COLO668 (cell line): ENCODE data around the gene ZC3H18.

Experiments
- DNase-seq: peaks from one replicate; lab custom pipeline; 2025; ENCODE audit not compliant: unreplicated experiment; lab: John Stamatoyannopoulos, UW

ZC3H18 gene

GRCh38 chr16:88532434-88533241, 37.6 kb upstream of the ZC3H18 start:
- no peak for DNase-seq

- no peak for DNase-seq
Measured at GRCh38 chr16:88533381-88533917, 36.8 kb upstream of the ZC3H18 start.

- DNase-seq = no peak
Measured at GRCh38 chr16:88533932-88534637, 36.1 kb upstream of the ZC3H18 start.

- DNase-seq = no peak
Measured at GRCh38 chr16:88534638-88535190, 35.5 kb upstream of the ZC3H18 start.

- no peak for DNase-seq
Measured at GRCh38 chr16:88535191-88535856, 34.9 kb upstream of the ZC3H18 start.

- DNase-seq = no peak
Measured at GRCh38 chr16:88535857-88536222, 34.4 kb upstream of the ZC3H18 start.

- no peak for DNase-seq
Measured at GRCh38 chr16:88536510-88536909, 33.7 kb upstream of the ZC3H18 start.

- DNase-seq = peak; percentile 13
Measured at GRCh38 chr16:88536971-88537751, 33.0 kb upstream of the ZC3H18 start.

GRCh38 chr16:88537859-88538258, 32.3 kb upstream of the ZC3H18 start:
- DNase-seq = no peak

GRCh38 chr16:88538366-88539060, 31.7 kb upstream of the ZC3H18 start:
- DNase-seq = no peak

- DNase-seq = peak; percentile 26
Measured at GRCh38 chr16:88539261-88539651, 30.9 kb upstream of the ZC3H18 start.

- DNase-seq = no peak
Measured at GRCh38 chr16:88539652-88540345, 30.4 kb upstream of the ZC3H18 start.

GRCh38 chr16:88540346-88540977, 29.7 kb upstream of the ZC3H18 start:
- DNase-seq = peak; percentile 25

GRCh38 chr16:88541831-88542616, 28.2 kb upstream of the ZC3H18 start:
- peak; percentile 12 for DNase-seq

- DNase-seq = no peak
Measured at GRCh38 chr16:88543230-88543813, 26.9 kb upstream of the ZC3H18 start.

GRCh38 chr16:88545781-88546180, 24.4 kb upstream of the ZC3H18 start:
- no peak for DNase-seq

- no peak for DNase-seq
Measured at GRCh38 chr16:88548131-88548874, 21.9 kb upstream of the ZC3H18 start.
